NCI-H1048 (cell line): ENCODE measurements around the gene SLC39A11.
"Not testable (repeated sequence)": the region's sequence is repeated elsewhere in the genome, so short reads cannot be mapped to it uniquely, and the experiment has no call there.

Source experiments
- DNase-seq: peaks from one replicate; lab custom pipeline; 2025; lab: John Stamatoyannopoulos, UW

The SLC39A11 gene

DNA sequence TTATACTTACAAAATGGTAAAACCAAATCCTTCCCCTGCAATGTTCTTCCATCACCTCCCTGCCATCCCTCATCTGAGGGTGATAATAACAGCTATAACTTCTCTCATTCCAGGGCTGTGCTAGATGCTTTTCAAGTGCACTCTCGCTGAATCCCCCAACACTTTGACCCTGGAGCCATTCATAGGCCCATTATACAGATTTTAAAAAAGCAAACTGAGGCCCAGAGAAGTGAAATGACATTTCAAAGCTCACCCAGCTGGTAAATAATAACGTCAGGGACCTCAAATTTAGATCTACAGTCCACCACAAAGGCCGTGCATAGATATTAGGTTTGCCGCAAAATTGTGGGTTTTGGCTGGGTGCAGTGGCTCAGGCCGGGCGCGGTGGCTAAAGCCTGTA is 378.8 kb downstream of the SLC39A11 start:
- no peak for DNase-seq

DNA sequence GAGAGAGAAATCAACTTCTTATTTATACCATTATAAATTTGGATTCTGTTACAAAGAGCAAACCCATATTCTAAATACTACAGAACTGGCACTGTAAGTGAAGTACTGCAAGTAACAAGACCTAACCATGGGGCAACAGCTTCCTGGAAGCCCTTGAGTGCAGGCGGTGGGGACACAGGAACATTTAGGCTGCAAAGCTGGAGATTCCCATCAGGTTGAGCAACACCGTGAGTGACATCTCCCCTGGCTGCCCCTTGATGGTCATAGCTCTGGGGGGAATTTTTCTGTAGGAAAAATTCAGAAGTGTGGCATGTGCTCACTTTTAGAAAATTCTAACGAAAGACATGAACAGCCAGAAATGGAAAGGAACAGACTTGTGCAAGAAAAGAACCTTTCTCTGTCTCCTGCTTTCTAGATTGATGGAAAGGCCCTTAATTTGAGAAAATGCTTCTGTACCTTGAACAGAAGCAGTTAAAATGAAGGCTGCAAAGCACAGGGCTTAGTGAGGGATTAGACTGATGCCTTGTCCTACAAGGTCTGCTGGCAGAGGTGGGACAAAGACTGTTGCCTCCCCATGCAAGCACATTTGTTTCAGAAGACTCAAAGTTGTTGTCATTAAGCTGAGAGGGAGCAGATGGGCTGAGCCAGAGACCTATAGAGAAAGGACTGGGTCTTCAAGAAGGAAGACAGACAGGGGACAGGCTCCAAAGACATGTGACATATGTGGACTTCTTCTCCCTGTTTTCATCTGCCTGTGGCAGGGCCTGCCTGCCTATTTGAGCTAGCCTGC is 380.8 kb downstream of the SLC39A11 start:
- no peak for DNase-seq

GRCh38 chr17:72710834-72711233 is 381.7 kb downstream of the SLC39A11 start:
- no peak for DNase-seq

DNA sequence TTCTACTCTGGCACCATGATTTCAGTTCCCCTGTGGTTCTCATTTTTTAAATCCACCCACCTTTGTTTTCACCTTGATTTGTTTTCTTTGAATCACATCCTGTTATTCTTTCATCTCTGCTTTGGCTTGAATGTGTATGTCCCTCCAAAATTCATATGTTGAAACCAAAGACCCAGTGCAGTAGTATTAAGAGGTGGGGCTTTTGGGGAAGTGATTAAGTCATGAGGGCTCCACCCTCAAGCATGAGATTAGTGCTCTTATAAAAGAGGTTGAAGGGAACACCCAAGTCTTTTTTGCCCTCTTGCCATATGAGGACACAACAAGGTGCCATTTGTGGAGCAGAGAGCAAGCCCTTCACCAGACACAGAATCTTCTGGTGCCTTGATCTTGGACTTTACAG is 382.3 kb downstream of the SLC39A11 start:
- no peak for DNase-seq

GRCh38 chr17:72708682-72709081 is 383.8 kb downstream of the SLC39A11 start:
- DNase-seq = not testable (repeated sequence)

GRCh38 chr17:72707881-72708280 is 384.6 kb downstream of the SLC39A11 start:
- DNase-seq = no peak

GRCh38 chr17:72706396-72706981 is 386.0 kb downstream of the SLC39A11 start:
- DNase-seq = no peak

GRCh38 chr17:72705905-72706395 is 386.5 kb downstream of the SLC39A11 start:
- no peak for DNase-seq

- DNase-seq = no peak
Observed at GRCh38 chr17:72702998-72703397, 389.5 kb downstream of the SLC39A11 start.

DNA sequence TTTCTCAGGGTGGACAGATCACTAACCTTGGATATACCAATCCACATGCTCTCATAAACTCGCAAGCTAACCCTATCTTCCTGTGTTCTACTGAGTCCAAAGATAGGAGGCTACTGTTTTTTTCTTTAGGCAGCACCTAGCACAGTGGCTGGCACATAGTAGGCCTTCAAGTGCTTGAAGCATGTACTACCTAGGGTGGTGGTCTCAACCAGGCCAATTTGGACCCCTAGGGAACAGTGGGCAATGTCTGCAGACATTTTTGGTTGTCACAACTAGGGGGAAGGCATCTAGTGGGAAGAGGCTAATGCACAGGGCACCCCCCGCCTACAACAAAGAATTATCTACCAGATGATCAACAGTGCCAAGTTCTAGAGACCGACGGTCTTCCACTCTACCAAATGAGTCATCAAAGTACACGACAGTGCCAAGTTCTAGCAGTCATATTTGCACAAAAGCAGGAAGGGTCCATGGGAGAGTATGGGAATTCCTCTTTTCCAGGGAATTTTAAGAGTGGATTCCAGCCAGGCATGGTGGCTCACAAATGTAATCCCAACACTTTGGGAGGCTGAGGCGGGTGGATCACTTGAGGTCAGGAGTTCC is 390.3 kb downstream of the SLC39A11 start:
- no peak for DNase-seq

- no peak for DNase-seq
Observed at GRCh38 chr17:72700226-72700625, 392.3 kb downstream of the SLC39A11 start.

DNA sequence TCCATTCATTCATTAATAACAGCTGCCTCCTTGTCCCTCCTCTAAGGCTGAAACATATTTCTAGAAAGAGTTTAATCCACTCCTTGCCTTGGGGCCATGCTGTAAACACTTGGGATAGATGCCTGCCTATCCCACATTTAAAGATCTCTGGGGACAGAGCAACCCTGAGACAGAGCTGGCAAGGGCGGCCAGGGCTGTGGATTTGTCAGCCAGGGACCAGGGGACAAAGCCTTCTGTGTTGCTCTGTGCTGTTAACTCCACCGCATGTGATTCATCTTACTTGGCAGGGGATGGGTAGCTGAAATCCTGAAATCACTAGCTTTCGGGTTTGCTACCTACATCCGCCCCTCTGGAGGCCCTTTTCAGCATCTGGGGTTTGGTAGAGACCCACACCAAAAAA is 392.9 kb downstream of the SLC39A11 start:
- no peak for DNase-seq

GRCh38 chr17:72697602-72698146 is 394.8 kb downstream of the SLC39A11 start:
- peak; percentile 52 for DNase-seq

- DNase-seq = no peak
Observed at GRCh38 chr17:72696721-72697120, 395.8 kb downstream of the SLC39A11 start.

DNA sequence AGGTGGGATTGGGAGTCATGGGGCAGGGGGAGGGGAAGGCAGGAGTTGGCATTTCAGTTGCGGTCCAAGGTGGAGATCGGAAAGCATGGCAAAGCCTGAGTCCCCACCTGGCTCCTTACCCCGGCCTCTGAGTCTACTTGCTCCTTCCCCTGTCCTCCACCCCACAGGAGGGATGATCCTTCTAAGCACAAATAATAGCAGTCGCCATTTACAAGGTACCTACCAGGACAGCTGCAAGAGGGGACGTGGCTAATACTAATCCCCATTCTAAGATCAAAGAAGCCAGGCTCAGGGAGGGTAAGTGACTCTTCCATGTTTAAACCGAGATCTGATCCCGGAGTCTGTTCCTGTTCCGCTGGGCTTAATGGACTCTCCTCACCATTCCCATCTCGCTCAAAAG is 396.3 kb downstream of the SLC39A11 start:
- DNase-seq = no peak

- DNase-seq = no peak
Observed at GRCh38 chr17:72693956-72694355, 398.5 kb downstream of the SLC39A11 start.

DNA sequence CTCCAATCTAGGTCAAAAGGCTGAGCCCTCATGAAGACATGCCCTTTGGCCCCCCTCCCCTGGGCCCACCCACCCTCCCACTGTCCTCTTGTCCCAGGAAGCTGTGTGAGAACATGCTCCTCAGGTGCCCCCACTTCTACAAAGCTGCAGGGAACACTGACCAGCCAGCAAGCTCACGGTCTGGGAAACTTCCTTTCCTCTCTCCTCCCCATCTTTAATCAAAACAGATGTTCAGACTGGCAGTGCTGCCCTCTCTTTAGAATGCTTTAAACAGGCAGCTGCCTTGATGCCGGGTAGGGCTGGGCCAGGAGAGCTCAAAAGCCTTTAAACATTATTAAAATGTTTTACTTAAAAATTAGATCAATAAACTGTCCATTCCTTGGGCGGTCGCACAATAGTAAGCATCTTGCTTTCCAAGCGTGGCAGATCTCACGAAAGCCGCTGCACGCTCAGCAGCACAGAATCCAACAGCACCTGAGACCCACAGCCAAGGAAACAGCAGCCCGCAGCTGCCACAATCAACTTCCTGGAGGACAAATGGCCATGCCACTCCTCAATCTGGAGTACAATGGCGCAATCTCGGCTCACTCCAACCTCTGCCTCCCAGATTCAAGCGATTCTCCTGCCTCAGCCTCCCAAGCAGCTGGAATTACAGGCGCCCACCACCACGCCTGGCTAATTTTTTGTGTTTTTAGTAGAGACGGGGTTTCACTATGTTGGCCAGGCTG is 399.2 kb downstream of the SLC39A11 start:
- no peak for DNase-seq

DNA sequence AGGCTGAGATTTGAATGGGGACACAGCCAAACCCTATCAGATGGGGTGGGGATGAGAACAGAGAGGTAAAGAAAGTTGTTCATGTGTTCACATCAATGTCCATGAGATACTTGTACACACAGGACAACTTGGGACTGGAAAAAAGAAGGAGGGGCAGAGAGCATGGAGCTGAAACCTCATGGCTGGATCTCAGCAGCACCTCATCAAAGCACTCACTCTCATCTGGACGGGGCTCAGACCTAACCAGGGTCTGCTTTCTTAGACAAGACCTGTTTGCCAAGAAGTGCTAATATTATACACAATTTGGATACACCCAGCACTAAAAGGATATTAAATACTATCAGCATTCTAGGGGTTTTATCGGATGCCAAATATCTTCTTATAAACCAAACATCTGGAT is 399.8 kb downstream of the SLC39A11 start:
- no peak for DNase-seq

DNA sequence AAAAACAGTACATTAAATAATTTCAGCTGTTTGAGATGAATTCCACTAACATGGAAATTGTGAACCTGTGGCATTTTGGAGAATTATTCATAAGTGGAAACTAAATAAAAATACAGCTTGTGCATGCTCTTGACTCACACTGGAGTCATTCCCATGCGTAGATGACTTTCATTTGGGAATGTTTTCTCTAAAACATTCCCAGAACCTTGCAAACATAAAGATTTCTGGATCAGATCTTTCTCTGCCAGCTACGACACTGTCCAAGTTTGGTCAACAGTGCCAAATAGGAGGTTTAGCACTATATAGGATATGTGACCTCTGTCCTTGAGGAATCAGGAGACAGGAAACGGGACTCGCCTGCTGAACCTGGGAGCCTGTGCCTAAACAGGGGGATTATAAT is 400.9 kb downstream of the SLC39A11 start:
- no peak for DNase-seq

DNA sequence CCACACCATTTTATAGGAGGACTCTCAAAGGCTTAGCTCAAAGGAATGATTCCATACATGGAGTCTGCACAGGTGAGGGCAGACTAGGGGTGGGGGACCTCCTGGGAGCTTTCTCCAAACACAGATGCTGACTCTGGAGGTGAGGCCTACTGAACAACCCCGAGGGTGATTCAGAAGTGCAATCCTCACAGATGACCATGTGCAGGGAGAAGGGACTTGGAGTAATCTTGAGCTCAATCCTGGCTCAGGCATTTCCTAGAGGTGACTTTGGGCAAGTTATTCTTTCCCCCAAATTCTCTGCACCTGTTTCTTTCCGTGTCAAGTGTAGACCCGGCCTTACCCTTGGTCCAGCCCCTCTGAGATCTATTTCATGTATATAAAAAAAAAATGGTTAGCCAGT is 401.5 kb downstream of the SLC39A11 start:
- no peak for DNase-seq

GRCh38 chr17:72687886-72688285 is 404.6 kb downstream of the SLC39A11 start:
- no peak for DNase-seq

GRCh38 chr17:72684405-72685020 is 408.0 kb downstream of the SLC39A11 start:
- no peak for DNase-seq
